GM19240 (cell line): ENCODE data around the gene OSTF1.

Experiments used
- DNase-seq: peaks from one replicate; pipeline ENCODE4 v3.0.0; 2011; ENCODE audit warnings: low spot score; ENCODE audit not compliant: insufficient read length

OSTF1 gene

GRCh38 chr9:75084081-75084672, 4.1 kb upstream of the OSTF1 start:
- DNase-seq: no peak

GRCh38 chr9:75085640-75086039, 2.7 kb upstream of the OSTF1 start:
- no peak for DNase-seq

- DNase-seq: no peak
These were observed 1.6 kb upstream of the OSTF1 start for GRCh38 chr9:75086541-75087288.

GRCh38 chr9:75087289-75087823, 958 bp upstream of the OSTF1 start:
- DNase-seq: peak; percentile 9

- DNase-seq: peak; percentile 35
These were observed 495 bp downstream of the OSTF1 start for GRCh38 chr9:75088646-75089372.

- no peak for DNase-seq
These were observed 1.1 kb downstream of the OSTF1 start for GRCh38 chr9:75089373-75089766.

- no peak for DNase-seq
These were observed 2.3 kb downstream of the OSTF1 start for GRCh38 chr9:75090579-75090978.

GRCh38 chr9:75092766-75093165, 4.5 kb downstream of the OSTF1 start:
- DNase-seq: no peak

GRCh38 chr9:75096796-75097195, 8.5 kb downstream of the OSTF1 start:
- DNase-seq: no peak

- DNase-seq: no peak
These were observed 12.8 kb downstream of the OSTF1 start for GRCh38 chr9:75101004-75101588.

- no peak for DNase-seq
These were observed 14.0 kb downstream of the OSTF1 start for GRCh38 chr9:75102177-75102790.

GRCh38 chr9:75104607-75105006, 16.3 kb downstream of the OSTF1 start:
- no peak for DNase-seq

- no peak for DNase-seq
These were observed 16.8 kb downstream of the OSTF1 start for GRCh38 chr9:75105019-75105540.

- no peak for DNase-seq
These were observed 17.5 kb downstream of the OSTF1 start for GRCh38 chr9:75105841-75106240.

GRCh38 chr9:75106857-75107256, 18.5 kb downstream of the OSTF1 start:
- DNase-seq: no peak

- DNase-seq: no peak
These were observed 20.3 kb downstream of the OSTF1 start for GRCh38 chr9:75108571-75108970.

GRCh38 chr9:75109210-75109839, 21.0 kb downstream of the OSTF1 start:
- DNase-seq: no peak

- DNase-seq: no peak
These were observed 22.8 kb downstream of the OSTF1 start for GRCh38 chr9:75111019-75111622.

- no peak for DNase-seq
These were observed 24.5 kb downstream of the OSTF1 start for GRCh38 chr9:75112789-75113188.

- no peak for DNase-seq
These were observed 28.0 kb downstream of the OSTF1 start for GRCh38 chr9:75116306-75116705.
